Activated CD4-positive, alpha-beta T cell treated with anti-CD3 and anti-CD28 coated beads, Interleukin-2, amount 50 U/mL, for 24 hours (primary cell): ENCODE measurements around the gene SMIM1.

Source experiments
- DNase-seq, 2 donors: peaks; one replicate each; pipeline ENCODE4 v3.0.0-alpha.2; 2020; ENCODE audit warnings: low read depth in 1 of 2, low spot score in 1 of 2

The SMIM1 gene

DNA sequence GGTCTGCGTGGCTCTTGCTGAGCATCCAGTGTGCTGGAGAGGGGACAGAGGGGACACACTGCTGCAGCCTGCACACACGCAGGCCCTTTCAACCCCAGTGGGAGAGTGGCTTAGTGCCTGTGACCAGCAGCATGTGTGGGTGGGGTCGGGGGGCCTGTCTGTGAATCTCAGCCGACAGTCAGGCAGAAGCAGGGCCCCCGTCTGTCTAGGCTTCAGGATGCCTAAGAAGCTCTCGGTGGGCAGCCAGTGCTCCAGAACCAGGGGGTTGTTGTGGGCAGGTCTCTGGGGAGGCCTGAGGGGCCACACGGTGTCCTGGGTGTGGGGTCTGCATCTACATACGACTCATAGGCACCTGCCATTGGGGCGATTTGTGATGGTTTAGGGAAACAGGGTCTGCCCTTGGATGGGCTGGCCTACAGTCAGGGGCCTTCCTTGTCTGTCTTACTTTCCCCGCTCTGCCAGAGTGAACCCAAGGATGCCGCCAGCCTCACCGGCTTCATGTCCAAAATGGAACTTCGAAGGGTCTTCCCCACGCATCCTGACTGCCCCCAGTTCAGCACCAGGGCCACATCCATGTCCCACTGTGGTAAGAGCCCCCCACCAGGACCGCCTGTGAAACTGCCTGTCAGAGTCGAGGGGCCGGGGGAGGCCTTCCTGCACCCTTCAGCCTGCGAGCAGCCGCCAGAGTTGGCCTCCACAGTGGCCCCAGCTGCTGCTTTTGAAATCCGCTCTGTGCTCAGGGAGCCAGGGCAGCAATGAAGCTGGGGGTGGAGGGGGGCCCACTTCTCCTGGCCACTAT lies 18.7 kb upstream of the SMIM1 start:
- DNase-seq: no peak

DNA sequence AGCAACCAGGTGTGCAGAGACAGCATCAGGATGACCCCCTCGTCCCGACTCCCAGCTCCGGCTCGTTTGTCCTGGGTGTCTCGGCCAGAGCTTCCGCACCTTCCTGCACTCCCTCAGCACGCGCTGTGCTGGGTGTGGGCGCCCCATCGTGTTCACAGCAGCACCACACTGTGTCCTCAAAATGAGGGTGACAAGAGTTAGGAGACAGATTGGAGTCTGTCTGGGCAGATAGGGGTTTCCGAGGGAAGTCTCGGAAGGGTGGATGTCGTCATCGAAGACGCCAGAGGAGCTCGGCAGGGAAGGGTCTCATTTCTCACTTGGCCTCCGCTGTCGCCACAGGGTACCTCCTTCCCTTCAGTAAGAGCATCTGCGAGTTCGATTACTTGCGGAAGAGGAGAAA lies 16.2 kb upstream of the SMIM1 start:
- DNase-seq: no peak

DNA sequence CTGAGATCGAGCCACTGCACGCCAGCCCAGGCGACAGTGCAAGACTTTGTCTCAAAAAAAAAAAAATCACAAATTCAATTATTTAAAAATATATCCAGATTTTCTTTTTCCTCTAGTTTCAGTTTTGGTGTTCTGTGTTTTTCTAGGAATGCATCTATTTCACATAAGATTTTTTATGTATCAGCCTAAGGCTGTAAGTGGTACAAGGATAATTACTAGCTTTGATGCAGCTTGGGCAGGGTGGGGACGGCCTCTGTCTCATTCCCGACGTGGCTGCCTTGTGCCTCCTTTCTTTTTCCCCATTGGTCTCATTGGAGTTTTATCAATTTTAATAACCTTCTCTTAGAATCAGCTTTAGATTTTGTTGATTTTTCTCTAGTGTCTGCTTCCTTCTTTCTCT lies 13.4 kb upstream of the SMIM1 start:
- DNase-seq: no peak

DNA sequence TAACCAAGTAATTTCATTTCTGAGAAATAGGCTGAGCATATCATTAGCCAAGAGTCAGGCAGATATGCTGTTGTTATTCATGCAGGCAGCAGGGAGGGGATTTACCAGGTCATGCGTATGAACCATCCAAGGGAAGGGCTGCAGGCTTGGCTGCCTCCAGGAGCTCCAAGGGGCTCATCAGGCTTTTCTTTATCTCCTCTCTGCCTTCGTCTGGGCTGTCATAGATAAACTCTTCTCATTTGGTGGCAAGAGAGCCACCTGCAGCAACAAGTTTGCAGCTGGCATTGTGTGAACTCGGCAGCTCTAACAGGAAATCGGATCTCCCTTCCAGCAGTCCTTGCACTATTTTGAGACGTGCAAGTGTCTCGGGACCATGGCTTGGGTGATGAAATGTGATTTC lies 12.8 kb upstream of the SMIM1 start:
- no peak for DNase-seq

DNA sequence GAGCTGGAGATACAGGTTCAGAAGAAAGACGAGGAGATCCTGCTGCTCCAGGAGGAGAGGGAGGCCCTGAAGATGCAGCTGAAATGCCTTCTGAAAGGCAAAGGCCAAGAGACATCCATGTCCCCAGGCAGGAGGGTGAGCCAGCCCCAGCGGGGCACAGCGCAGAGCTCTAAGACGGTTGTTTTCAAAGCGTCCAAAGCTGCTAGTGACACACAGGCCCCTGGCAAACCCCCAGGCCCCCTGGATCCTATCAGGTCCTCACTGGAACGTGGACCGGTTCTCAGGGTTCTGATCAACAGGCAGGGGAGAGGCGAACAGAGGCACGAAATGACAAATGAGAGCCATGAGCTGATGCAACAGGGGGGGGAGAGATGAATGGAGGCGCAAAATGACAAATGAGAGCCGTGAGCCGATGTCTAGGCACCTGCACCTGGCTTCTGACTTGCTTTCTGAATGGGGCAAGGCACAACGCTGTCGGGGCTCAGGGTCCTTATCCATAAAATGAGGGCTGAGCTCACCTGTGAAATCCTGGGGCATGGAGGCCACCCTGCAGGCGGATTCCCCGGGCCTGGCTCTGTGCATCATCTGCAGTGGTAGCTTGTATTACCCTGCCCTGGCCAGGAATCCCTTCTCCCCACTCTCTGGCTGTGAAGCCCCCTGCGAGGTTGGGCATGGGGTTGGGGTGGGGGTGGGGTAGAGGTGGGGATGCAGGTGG lies 11.1 kb upstream of the SMIM1 start:
- DNase-seq: no peak

DNA sequence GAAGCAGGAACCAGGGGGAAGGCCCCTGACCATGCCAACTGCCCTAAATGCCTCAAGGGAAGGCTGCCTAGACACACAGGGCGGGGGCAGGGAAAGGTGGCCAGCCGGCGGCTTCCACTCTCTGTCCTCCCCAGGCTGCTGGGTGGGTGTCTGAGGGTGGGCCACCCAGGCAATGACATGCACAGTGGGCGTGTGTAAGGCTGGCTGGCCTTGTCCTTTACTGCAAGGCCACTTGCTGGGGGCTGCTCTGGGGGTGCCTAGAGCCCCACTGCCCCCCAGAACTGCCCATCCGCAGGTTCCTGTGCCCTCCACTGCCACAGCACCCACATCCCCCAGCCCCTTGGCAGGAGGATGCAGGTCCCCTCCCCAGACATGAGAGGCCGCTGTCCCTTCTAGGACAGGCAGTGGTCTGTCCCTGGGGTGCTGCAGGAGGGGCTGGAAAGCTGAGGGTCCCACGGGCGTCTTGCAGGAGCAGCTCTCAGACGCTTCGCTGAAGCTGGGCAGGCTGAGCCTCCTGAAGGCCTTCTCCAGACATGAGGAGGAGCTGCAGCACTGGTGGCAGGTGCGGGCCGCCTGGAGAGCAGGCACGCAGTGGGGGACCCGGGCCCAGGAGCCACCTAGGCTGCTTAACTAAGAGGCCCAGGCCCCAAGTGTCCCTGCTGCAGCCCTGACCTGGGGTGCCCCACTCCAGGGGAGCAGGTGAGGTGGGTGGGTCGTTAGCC lies 10.2 kb upstream of the SMIM1 start:
- no peak for DNase-seq

DNA sequence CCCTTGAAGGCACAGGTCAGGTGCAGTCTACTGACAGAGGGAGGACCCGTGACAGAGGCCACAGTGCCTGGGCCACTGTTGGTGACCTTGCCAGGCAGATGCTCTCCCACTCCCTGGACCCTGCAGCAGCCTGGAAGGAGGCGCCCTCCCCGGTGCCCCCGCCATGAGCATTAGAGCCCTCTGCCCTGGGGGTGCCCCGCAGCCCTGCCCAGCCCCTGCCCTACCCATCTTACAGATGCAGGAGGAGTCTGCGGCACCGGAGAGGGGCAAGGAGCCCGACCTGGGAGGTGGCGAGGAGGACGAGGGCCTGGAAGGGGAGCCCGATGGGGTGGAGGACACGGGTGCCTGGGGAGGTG lies 9.7 kb upstream of the SMIM1 start:
- no peak for DNase-seq

DNA sequence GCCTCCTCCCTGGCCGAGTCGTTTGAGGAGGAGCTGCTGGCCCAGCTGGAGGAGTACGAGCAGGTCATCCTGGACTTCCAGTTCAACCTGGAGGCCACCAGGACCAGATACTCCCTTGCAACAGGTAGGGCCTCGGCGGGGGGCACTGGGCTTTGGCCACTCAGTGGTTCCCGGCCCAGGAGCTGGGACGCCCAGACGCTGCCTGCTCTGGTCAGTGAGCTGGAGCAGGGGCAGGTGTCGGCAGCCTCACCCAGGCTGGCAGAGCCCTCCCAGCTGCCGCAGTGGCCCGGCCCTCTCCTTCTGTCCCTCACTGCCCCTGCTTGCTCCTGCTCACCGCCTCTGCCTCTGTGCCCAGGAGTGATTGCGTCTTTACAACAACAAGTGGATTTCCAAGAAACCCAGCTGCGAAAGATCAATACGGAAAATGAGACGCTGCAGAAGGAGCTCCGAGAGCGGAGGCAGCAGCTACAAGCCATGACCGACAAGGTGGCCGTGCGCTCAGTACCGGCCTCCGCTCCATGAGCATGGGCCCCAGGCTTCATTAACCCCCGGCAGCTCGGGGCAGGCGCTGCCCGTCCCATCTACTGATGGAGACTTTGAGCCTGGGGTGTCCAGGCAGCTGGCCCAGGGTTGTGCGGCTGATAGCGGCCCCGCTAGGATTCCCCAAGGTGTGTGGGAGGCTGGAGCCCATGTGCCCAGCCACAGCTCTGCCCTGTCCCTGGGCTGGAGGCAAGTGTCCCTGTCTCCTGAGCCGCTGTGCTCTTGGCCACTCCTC lies 9.0 kb upstream of the SMIM1 start:
- no peak for DNase-seq

DNA sequence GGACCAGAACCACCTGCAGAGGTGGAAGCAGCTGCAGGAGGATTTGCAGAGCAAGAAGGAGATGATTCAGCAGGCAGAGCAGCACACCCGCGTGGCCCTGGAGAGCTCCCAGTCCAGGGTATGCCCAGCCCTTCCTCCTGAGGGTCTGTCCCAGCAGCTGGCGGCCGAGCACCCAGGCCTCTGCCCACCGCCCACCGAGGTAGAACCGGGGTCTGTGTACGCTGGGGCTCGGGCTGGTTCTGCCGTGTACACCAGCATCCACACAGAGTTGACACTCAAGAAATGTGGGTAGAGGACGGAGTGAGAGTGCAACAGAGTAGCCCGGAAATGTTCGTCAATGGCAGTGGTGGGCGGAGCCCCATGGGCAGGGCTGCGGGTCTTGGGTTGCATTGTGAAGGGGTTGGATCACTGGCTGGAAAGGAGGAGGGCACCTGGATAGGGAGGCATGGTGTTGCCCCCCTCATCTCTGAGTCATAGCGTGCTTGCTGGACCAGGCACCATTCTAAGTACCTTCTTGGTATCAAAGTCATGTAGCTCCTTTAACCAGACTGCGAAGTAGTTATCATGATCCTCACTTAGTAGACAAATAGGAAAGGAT lies 5.1 kb upstream of the SMIM1 start:
- no peak for DNase-seq

DNA sequence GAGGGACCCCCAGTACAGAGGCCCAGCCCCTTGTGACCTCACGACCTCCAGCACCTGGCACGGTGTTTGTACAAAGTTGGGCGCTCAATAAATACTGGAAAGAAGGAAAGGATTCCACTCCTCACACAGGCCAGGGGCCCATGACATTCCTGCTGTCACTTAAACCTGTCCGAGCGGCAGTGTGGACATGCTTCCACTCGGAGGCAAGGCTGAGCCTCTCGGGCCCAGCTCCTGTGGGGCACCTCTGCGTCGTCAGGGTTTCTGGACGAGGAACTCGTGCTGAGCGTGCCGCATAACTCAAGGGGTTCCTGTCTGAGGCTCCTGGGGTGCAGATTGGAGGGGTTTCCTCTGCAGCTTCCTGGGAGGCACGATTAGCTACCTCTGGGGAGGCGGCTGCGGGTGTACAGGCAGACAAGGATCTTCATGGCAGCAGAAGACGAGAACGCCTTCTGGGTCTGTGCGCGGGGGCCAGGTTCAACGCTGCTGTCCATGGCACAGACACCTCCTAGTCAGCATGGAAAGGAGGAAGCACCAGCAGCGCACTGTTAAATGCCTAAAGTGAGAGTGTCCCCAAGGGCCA lies 3.6 kb upstream of the SMIM1 start:
- no peak for DNase-seq

DNA sequence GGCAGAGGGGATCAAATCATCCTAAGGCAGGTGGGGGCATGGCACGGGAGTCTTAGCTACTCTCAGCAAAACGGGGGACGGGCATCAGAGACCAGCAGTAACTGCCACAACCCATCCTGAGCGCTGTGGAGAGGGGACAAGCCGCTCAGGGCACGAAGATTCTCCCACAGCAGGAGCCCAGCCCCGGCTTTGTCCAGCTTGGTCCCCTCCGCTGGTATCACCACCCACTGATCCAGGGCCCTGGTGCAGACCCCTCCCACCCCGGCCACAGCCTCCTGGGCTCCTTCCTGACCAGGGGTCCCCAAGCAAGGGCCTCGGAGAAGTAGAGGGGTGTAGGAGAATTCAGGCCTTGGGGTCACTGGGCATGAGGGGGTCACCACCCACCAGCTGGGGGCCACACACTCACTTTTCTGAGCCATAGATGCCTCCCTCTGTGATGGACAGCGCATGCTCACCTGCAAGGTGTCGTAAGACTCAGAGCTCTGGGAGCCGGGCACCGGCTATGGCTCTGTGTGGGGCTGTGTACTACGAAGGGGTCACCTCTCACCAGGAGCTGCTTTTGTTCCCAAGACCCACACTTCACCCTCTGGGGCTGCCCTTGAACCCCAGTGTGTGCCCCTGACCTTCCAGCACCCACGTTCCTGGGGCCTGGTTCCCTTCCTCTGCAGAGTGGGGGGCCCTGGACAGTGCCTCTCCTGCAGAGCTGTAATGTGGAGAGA lies 2.3 kb upstream of the SMIM1 start:
- no peak for DNase-seq

DNA sequence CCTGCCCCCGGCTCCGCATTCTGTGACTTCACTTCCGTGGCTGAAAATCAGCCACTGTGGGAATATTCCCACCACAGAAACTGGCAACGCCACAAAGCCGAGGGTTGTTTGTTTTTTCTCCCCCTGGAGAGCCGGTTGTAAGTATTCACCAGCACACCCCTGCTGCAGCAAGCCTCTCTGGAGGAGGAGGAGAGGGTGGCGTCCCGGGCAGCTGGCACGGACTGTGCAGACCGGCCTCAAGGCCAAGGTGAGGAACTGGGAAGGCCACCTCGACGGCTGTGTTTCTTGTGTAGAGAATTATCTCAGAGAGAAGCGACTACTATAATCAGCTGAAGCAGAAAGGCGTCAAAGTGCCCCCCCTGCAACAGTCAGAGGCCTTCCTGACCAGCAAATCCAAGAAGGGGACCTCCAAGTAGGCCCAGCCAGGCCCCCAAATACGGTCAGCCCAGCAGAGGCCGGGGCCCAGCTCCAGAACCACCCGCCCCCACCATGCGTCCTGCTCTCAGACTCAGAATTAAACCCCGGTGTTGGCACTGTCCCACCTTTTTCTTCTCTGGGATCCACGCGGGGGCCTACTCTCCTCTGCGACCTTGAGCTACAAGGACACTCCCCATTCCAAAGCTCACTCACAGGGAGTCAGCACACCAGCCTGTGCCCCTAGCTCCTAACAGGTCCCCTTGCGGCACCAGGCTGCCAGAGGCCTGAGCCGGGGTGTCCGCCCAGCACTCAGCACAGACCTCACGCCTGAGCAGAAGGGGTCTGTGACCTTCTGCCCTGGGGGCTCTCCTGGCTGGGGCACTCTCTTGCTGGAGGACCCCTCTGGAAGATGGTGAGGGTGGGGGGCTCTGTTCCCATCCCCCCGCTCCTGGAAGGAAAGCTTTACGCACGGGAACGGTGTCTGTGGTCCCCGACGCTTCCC lies 1.2 kb upstream of the SMIM1 start:
- no peak for DNase-seq

DNA sequence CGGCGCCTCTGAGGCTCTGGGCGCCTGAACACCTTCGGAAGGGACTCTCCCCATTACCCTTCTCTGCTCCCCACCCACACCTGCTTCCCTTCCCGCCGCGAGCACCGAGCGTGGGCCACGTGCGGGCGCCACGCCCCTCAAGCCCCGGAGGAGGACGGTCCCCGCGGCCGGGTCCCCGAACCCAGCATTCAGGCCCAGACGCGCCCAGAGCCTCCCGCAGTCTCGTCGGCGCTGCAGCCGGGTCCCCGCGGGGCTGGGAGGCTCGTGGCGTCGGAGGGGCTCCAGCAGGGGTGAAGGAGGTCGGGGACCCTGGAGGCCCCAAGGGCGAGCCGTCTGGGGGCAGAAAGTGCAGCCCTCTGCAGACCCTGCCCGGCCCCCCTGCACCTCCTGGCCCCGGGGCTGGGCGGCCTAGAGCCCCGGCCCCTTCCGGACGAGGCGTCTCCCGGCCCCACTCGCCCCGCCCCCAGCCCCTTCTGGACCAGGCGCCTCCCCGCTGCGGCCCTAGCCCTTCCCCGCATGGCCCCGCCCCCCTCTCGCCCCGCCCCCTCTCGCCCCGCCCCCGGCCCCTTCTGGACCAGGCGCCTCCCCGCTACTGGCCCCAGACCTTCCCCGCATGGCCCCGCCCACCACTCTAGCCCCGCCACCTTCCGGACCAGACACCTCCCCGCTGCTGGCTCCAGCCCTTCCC lies 378 bp upstream of the SMIM1 start:
- peak; percentile 63 to 80 for DNase-seq

DNA sequence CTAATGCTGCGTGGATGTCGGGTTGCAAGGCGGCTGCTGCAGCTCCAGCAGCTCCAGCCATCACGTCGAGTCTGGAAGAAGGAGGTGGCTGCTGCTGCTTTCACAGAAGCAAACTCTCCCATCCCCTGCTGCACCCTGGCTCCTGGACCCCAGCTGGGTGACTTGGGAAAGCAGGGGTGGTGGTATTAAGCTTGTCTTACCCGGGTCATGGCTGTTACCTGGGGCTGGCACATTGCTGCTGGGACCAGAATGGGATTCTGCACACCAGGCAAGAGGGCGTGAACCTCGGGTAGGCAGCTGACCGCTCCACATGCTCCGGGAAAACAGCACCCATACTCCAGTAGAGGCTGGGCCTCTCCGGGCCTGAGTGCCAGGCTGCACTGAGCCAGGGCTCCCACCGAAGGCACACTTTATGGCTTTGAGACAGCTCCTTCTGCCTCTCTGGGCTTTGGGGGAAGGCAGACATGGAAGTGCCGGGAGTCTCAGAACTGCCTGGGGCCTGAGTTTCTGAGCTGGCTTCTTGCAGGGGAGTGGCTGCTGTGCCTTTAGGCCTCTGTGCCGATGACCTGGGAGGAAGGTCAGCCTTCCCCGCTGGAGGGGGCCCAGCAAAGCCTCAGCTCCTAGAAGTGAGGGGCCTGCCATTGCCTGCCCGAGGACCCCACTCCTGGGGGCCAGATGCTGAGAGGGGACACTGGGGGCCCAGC lies 1.2 kb downstream of the SMIM1 start:
- DNase-seq: no peak

DNA sequence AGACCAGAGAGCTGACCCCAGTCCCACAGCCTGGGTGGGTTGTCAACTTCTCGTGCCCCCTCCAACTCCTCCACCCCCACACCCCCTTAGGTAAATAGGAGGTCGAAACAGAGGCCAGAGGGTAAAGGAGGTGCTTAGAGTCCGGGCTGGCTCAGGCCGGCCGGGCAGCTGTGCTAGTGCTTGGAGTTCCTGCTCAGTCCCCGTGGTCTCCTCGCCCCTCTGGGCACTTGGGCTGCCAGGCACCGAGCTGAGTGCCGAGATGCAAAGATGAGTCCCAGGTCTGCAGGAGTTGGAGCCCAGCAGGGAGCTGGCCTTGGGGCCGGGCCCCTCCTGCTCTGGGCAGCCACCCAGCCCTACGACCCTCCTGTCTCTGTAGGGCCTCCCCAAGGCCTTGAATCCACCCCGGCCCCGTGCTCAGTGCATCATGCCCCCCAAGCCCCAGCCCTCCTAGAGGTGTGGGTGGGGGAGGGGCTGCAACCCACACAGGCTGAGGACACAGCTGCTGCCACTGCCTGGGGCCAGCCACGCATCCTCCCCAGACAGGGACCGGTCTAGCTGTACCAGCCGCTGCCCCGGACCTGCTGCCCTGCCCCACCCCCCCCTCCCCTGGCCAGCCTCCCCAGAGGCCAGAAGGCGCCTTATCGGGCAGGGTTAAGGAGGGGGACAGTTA lies 1.9 kb downstream of the SMIM1 start:
- DNase-seq: no peak

DNA sequence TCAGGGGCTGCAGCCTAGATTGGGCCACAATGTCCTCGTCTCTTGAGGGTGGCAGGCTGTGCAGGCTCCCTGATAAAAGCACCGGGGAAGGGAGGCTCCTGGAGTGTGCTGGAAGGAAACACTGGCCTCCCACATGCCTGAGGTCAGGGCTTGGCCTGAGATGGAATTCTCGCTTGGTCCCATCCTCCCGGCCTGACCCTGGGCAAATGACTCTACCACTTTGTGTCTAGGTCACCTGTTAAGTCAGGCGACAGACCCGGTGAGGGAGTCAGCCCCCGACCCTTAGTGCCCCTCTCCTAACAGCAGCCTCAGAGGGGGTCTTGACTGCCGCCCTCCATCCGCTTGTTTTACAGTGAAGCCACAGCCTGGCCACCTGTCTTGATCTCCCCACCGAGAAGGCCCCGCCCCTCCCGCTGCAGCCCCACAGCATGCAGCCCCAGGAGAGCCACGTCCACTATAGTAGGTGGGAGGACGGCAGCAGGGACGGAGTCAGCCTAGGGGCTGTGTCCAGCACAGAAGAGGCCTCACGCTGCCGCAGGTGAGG lies 2.5 kb downstream of the SMIM1 start:
- no peak for DNase-seq
